ENCODE results near the gene FLOT2.
"Not testable (repeated sequence)": the region's sequence is repeated elsewhere in the genome, so short reads cannot be mapped to it uniquely, and the experiment has no call there.

The FLOT2 gene

GRCh38 chr17:28841901-28842281, 55.6 kb downstream of the FLOT2 start:
- peak in 2 of 5 experiments; percentile 2 to 36 for DNase-seq

GRCh38 chr17:28839221-28839620, 58.3 kb downstream of the FLOT2 start:
- DNase-seq = no peak

GRCh38 chr17:28836541-28836940, 61.0 kb downstream of the FLOT2 start:
- not testable (repeated sequence) for DNase-seq

GRCh38 chr17:28834420-28834819, 63.1 kb downstream of the FLOT2 start:
- DNase-seq = no peak

Measured in T-helper 2 cell (primary cell).